GM21786 (cell line): Measurements from ENCODE around the gene MEP1B.

Experiments
- ATAC-seq: cut with Tn5 transposase; IDR thresholded peaks from one replicate; pipeline ENCODE4 v1.9.1; 2021; ENCODE audit not compliant: unreplicated experiment

Gene MEP1B

GRCh38 chr18:32262092-32262491, 72.3 kb downstream of the MEP1B start:
- ATAC-seq = no peak

- no peak for ATAC-seq
Measured at GRCh38 chr18:32264401-32264800, 74.6 kb downstream of the MEP1B start.

- no peak for ATAC-seq
Measured at GRCh38 chr18:32267463-32267862, 77.6 kb downstream of the MEP1B start.
